Ishikawa (cell line): ENCODE results near the gene TIAM1.

Source experiments
- CEBPB ChIP-seq: IDR thresholded peaks from 2 replicates; pipeline ENCODE4 v1.6.1; 2012
- CREB1 ChIP-seq: IDR thresholded peaks from 2 replicates; pipeline ENCODE4 v1.6.1; 2012; ENCODE audit warnings: low read depth
- EGR1 ChIP-seq: IDR thresholded peaks from 2 replicates; pipeline ENCODE4 v1.6.1; 2012
- EP300 ChIP-seq: IDR thresholded peaks from 2 replicates; pipeline ENCODE4 v1.6.1; 2012; ENCODE audit warnings: borderline replicate concordance
- FOXM1 ChIP-seq: IDR thresholded peaks from 2 replicates; pipeline ENCODE4 v1.6.1; 2012; ENCODE audit warnings: low read depth, borderline replicate concordance
- NFIC ChIP-seq: IDR thresholded peaks from 2 replicates; pipeline ENCODE4 v1.6.1; 2012
- RAD21 ChIP-seq: IDR thresholded peaks from 2 replicates; pipeline ENCODE4 v1.6.1; 2012; ENCODE audit warnings: low read depth
- TAF1 ChIP-seq: IDR thresholded peaks from 2 replicates; pipeline ENCODE4 v1.6.1; 2012; ENCODE audit warnings: low read depth, mild to moderate bottlenecking
- TCF12 ChIP-seq: IDR thresholded peaks from 2 replicates; pipeline ENCODE4 v1.6.1; 2012; ENCODE audit warnings: low read depth
- TEAD4 ChIP-seq: IDR thresholded peaks from 2 replicates; pipeline ENCODE4 v1.6.1; 2012
- YY1 ChIP-seq: IDR thresholded peaks from 2 replicates; pipeline ENCODE4 v1.6.1; 2012; ENCODE audit warnings: low read depth
- ZBTB7A ChIP-seq: IDR thresholded peaks from 2 replicates; pipeline ENCODE4 v1.6.1; 2012; ENCODE audit warnings: low read depth
- TF ChIP-seq, protein P1 (sequence below): IDR thresholded peaks from 2 replicates; pipeline ENCODE4 v1.6.1; 2012
- TF ChIP-seq, protein P2 (sequence below): IDR thresholded peaks from 2 replicates; pipeline ENCODE4 v1.6.1; 2012; ENCODE audit warnings: low read depth, mild to moderate bottlenecking
- TF ChIP-seq, protein P3 (sequence below): IDR thresholded peaks from 2 replicates; pipeline ENCODE4 v1.6.1; 2012

TIAM1 gene

DNA sequence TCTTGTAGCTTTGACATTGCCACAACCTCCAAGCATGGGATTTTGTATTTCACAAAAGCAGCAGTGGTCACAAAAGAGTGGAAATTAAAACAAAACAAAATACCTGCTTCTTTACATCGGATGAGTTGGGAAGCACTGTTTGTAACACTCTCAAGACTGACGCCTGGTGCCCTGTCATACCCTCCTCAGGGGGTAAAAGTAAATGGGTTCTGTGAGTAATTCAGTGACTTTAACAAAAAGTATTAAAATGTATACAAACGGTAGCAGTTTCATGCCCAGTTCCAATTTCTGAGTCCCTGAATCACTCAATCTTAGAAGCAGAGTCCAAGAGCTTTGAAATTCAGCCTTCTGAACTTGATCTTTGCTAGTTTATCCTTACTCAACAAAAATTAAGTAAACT, 152.5 kb downstream of the TIAM1 start:
- TF ChIP-seq FOXM1 (no peak), EP300 (no peak), EGR1 (no peak), ZBTB7A (no peak), TCF12 (no peak), CREB1 (no peak)
- TF ChIP-seq, protein P1, sequence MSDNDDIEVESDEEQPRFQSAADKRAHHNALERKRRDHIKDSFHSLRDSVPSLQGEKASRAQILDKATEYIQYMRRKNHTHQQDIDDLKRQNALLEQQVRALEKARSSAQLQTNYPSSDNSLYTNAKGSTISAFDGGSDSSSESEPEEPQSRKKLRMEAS: no peak

DNA sequence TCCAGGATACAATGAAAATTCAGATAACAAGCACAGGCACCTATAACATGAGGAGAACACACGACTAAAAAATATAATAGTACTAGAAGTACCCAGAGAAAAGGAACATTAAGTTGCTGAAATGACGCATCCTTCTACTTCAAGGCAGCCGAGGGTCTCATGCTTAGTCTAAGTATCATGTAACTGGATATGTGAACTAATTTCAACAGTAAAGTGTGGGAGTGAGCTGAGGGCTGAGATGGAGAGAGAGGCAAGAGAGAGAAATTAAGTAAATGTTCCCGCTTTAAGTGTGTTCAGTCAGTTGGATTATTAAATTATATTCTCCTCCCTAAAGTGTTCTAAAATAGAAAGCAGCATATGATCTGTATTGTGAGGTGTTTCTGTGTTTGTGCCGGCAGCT, 153.5 kb downstream of the TIAM1 start:
- TF ChIP-seq EGR1 (no peak), RAD21 (no peak), TEAD4 (no peak), CEBPB (no peak), EP300 (no peak), NFIC (no peak), CREB1 (no peak), ZBTB7A (no peak), TAF1 (no peak), YY1 (no peak), FOXM1 (no peak), TCF12 (no peak)
- TF ChIP-seq, protein P2, sequence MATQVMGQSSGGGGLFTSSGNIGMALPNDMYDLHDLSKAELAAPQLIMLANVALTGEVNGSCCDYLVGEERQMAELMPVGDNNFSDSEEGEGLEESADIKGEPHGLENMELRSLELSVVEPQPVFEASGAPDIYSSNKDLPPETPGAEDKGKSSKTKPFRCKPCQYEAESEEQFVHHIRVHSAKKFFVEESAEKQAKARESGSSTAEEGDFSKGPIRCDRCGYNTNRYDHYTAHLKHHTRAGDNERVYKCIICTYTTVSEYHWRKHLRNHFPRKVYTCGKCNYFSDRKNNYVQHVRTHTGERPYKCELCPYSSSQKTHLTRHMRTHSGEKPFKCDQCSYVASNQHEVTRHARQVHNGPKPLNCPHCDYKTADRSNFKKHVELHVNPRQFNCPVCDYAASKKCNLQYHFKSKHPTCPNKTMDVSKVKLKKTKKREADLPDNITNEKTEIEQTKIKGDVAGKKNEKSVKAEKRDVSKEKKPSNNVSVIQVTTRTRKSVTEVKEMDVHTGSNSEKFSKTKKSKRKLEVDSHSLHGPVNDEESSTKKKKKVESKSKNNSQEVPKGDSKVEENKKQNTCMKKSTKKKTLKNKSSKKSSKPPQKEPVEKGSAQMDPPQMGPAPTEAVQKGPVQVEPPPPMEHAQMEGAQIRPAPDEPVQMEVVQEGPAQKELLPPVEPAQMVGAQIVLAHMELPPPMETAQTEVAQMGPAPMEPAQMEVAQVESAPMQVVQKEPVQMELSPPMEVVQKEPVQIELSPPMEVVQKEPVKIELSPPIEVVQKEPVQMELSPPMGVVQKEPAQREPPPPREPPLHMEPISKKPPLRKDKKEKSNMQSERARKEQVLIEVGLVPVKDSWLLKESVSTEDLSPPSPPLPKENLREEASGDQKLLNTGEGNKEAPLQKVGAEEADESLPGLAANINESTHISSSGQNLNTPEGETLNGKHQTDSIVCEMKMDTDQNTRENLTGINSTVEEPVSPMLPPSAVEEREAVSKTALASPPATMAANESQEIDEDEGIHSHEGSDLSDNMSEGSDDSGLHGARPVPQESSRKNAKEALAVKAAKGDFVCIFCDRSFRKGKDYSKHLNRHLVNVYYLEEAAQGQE: no peak
- TF ChIP-seq, protein P3, sequence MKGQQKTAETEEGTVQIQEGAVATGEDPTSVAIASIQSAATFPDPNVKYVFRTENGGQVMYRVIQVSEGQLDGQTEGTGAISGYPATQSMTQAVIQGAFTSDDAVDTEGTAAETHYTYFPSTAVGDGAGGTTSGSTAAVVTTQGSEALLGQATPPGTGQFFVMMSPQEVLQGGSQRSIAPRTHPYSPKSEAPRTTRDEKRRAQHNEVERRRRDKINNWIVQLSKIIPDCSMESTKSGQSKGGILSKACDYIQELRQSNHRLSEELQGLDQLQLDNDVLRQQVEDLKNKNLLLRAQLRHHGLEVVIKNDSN: no peak
- TF ChIP-seq, protein P1: no peak

DNA sequence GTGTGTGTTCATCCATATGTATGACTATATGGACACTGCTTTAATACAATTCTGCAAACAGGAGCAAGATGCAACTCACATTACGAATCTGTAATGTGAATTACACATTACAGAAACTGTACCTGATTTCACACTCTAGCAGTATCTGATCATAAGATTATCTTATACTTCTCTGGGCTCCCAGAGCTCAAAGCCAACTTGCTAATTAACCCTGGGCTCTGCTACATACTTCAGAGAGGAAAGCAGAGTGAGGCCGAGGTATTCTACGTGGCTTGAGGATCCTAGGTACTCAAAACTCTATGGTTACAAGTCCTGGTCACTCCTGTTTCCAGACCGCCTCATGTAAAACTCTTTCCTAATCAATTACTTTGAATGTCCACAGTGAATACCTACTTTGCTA, 156.6 kb downstream of the TIAM1 start:
- TF ChIP-seq CEBPB (no peak), YY1 (no peak), TAF1 (no peak), FOXM1 (no peak), TEAD4 (no peak), ZBTB7A (no peak), EP300 (no peak), CREB1 (no peak), TCF12 (no peak), NFIC (no peak), EGR1 (no peak), RAD21 (no peak)
- TF ChIP-seq, protein P1: no peak
- TF ChIP-seq, protein P2: no peak
- TF ChIP-seq, protein P3: no peak

DNA sequence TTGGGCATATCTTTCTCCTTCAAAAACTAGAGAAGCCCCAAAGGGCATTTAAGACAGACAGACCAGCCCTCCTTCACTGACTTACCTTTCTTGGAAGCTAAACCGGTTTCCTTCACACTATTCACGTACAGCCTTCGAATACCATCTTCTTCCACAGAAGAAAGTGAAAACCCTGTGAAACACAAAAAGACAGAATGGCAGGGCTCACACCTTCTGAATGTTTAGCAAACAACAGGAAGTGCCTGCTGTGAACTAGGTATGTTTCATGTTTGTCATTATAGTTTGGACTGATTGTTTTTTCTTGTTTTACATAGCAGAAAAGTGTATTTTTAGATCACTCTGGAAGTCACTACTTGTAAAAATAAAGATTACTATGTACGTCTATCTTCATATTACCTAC, 157.1 kb downstream of the TIAM1 start:
- TF ChIP-seq RAD21: no peak
- TF ChIP-seq, protein P3: no peak
- TF ChIP-seq EP300: no peak
- no peak for TF ChIP-seq CREB1
- TF ChIP-seq FOXM1: no peak
- TF ChIP-seq YY1: no peak
- no peak for TF ChIP-seq TCF12

DNA sequence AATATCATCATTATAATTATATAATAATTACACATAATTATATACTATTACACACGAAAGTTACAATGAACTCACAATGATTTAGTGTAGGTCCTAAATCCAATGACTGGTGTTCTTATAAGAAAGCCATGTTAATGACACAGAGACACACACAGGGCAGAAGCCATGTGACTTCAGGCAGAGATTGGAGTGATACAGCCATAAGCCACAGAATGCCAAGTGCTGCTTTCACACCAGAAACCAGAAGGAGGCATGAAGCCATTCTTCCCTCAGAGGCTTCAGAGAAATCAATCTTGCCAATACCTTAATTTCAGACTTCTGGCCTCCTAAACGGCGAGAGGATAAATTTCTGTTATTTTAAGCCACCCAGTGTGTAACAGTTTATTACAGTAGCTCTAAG, 158.4 kb downstream of the TIAM1 start:
- TF ChIP-seq, protein P3: no peak
